Measurements from ENCODE around the gene MYPOP. TPM values are rescaled to one million over a fixed set of nuclear protein-coding genes. Genes with fewer than 3 reads are reported as not detected.

Gene MYPOP
- total and polyA plus RNA-seq, 2 of the 13 experiments (the other 11 are each of a cell fraction or from before 2014, with no cell fraction given): 2.3 to 2.7 TPM

- TF ChIP-seq ZNF770 (CRISPR knock-in tag; IDR thresholded peaks at IDR 0.05) (peak; percentile 93), ZMYM3 (CRISPR knock-in tag; IDR thresholded peaks at IDR 0.05) (peak; percentile 87), DNMT3B (CRISPR knock-in tag; conservative IDR thresholded peaks at IDR 0.05) (0 out of 2 replicates have a peak, but pooled peaks have one; percentile 8)
Measured at GRCh38 chr19:45895983-45896599, 6.3 kb downstream of the MYPOP start (continued).

DNA sequence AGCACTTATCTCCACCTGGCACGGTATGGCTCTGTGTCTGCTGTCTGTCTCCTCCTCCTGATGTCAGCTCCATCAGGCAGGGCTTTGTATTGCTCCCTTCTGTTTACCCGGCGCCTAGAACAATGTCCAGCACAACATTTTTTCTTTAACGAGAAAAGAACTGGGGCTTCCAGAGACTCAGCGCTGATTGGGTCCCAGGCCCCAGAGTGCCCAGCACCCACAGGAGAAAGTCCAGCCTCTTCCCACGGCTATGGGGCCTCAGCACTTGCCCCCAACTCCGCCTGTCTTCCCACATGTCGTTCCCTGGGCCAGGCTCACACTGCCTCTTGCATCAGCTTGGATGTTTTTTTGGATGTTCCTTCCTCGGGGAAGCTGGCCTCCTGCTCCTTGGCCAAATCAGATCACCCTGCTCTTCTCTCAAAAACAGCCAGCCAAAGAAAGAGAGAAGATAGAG lies 6.9 kb downstream of the MYPOP start:
- WGBS (ENCODE audit: low lambda C conversion rate): 5% methylated on average over 9 of the region's 9 CpGs
- peaks cover 11% of the 10 kb centered on the region for H3K79me2 ChIP-seq (ENCODE audit: insufficient read depth, low read length)
- peak overlapping the region; percentile 79 for H3K27ac ChIP-seq (ENCODE audit: extremely low read length, insufficient read depth, low read length)
- BruUV-seq (replicated peaks): no TSS peak
- peak overlapping the region in 1 of 3 experiments; percentile 45; a peak in 2 of 6 replicates for H3K4me3 ChIP-seq (replicated peaks in 1 of 3; ENCODE audit: insufficient read depth in 1 of 3, low read depth in 2 of 3, low read length in 3 of 3)
- peak; percentile 87 for DNase-seq (ENCODE audit: low spot score)
- in situ Hi-C loops (cut with HindIII; ENCODE audit: extremely low pct_ligation_motif_present, low pct_unique_long_range_greater_than_20kb): no loop called here
- ChIA-PET CTCF (ENCODE audit: low intra/inter-chr PET ratio, low total read pairs) (no interaction called here), POLR2A (interaction anchor here (0.7 to 2.6 kb wide), 10 partner anchors 9 to 666 kb away, joined by 3 to 15 read pairs (median 5); partner anchors contain the start of genes CCDC61, FOXA3, IRF2BP1 and SYMPK)
- H4K20me1 ChIP-seq (ENCODE audit: insufficient read depth, low read length): no peaks in the 10 kb centered on the region
- H3K27me3 ChIP-seq (ENCODE audit: control insufficient read depth in 1 of 2, insufficient read depth in 2 of 2, low read length in 2 of 2): no peaks in the 10 kb centered on the region
- H3K4me2 ChIP-seq (ENCODE audit: low read depth, low read length): peak overlapping the region; percentile 50
- no peak overlapping the region for H2AFZ ChIP-seq (ENCODE audit: low read length)
- peaks cover 1 to 13% of the 10 kb centered on the region in 2 experiments; a peak in 3 of 5 replicates for H3K36me3 ChIP-seq (replicated peaks in 1 of 2; ENCODE audit: control insufficient read depth in 1 of 2, insufficient read depth in 2 of 2, low read length in 2 of 2)
- intact Hi-C loops (cut with micrococcal nuclease; ENCODE audit: unreplicated experiment): loop anchor here (1.0 kb wide), 1 partner anchor 8 kb away; no protein-coding TSS in a partner anchor
- no peaks in the 10 kb centered on the region for H3K9me3 ChIP-seq (ENCODE audit: low read length)
- peak; percentile 82 for FAIRE-seq
- H3K9ac ChIP-seq (ENCODE audit: insufficient read depth, low read depth, low read length): peak overlapping the region; percentile 40
- peak; percentile 93 for ATAC-seq
- H3K4me1 ChIP-seq (ENCODE audit: insufficient read depth, low read length): peaks cover 43% of the 10 kb centered on the region
- TF ChIP-seq ASH2L (IDR thresholded peaks at IDR 0.05; ENCODE audit: insufficient read length, low read depth, low read length) (peak; percentile 62), NR2F1 (CRISPR knock-in tag; IDR thresholded peaks at IDR 0.05) (no peak), SAP130 (CRISPR knock-in tag; IDR thresholded peaks at IDR 0.05; ENCODE audit: low read depth) (peak; percentile 59; the same call in 1 of the 2 replicates), POLR2AphosphoS5 (IDR thresholded peaks at IDR 0.05; ENCODE audit: low read depth, low read length) (peak; percentile 56), DMAP1 (CRISPR knock-in tag; IDR thresholded peaks at IDR 0.05) (peak; percentile 76), ZKSCAN8 (CRISPR knock-in tag; IDR thresholded peaks at IDR 0.05; ENCODE audit: borderline replicate concordance) (peak; percentile 75; the same call in 1 of the 2 replicates), POLR2G (IDR thresholded peaks at IDR 0.05; ENCODE audit: low read depth, low read length) (peak; percentile 82), ZNF329 (CRISPR knock-in tag; IDR thresholded peaks at IDR 0.05; ENCODE audit: low read depth) (no peak), KLF13 (CRISPR knock-in tag; IDR thresholded peaks at IDR 0.05) (no peak), AGO2 (optimal IDR thresholded peaks at IDR 0.05; ENCODE audit: low read depth, low read length) (no peak)
- TF ChIP-seq, protein P1, sequence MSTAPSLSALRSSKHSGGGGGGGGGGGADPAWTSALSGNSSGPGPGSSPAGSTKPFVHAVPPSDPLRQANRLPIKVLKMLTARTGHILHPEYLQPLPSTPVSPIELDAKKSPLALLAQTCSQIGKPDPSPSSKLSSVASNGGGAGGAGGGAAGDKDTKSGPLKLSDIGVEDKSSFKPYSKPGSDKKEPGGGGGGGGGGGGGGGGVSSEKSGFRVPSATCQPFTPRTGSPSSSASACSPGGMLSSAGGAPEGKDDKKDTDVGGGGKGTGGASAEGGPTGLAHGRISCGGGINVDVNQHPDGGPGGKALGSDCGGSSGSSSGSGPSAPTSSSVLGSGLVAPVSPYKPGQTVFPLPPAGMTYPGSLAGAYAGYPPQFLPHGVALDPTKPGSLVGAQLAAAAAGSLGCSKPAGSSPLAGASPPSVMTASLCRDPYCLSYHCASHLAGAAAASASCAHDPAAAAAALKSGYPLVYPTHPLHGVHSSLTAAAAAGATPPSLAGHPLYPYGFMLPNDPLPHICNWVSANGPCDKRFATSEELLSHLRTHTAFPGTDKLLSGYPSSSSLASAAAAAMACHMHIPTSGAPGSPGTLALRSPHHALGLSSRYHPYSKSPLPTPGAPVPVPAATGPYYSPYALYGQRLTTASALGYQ (CRISPR knock-in tag; IDR thresholded peaks at IDR 0.05): 0 out of 2 replicates have a peak, but pooled peaks have one; percentile 42
- TF ChIP-seq, protein P2, sequence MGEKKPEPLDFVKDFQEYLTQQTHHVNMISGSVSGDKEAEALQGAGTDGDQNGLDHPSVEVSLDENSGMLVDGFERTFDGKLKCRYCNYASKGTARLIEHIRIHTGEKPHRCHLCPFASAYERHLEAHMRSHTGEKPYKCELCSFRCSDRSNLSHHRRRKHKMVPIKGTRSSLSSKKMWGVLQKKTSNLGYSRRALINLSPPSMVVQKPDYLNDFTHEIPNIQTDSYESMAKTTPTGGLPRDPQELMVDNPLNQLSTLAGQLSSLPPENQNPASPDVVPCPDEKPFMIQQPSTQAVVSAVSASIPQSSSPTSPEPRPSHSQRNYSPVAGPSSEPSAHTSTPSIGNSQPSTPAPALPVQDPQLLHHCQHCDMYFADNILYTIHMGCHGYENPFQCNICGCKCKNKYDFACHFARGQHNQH (CRISPR knock-in tag; IDR thresholded peaks at IDR 0.05): peak; percentile 55; the same call in 1 of the 2 replicates
